IMR-90 (cell line): ENCODE measurements around the gene SLC8A1. TPM values are rescaled to one million over a fixed set of nuclear protein-coding genes. Genes with fewer than 3 reads are reported as not detected.
A peak's percentile ranks its signal among the peaks of the same experiment; 100 is the strongest.

Experiments
- ATAC-seq: fragments of 200-7000 bp; cut with Tn5 transposase; 2 replicates; pipeline ENCODE4 v1.9.1; 2020; ENCODE audit warnings: low read depth, mild to moderate bottlenecking, moderate library complexity
- BruUV-seq: library from RNA; stranded (reverse); fragments of 400-500 nt; replicated peaks from 2 replicates; lab custom pipeline; 2021; lab: Mats Ljungman, UMichigan
- CTCF ChIA-PET: fragments of 300-600 bp; formaldehyde crosslinking; extraction: SDS; loops from one replicate; lab custom pipeline; 2021; ENCODE audit warnings: antibody characterized with exemption; lab: Yijun Ruan, JAX
- POLR2A ChIA-PET: fragments of 300-600 bp; sonication (Branson Sonifier 250); formaldehyde crosslinking; loops from one replicate; lab custom pipeline; 2022; ENCODE audit warnings: antibody characterized with exemption; ENCODE audit not compliant: unreplicated experiment; lab: Charles Lee
- DNase-seq: peaks from one replicate; pipeline ENCODE4 v3.0.0; 2013
- H2AFZ ChIP-seq: replicated peaks from 2 replicates; pipeline ENCODE3; 2013; ENCODE audit warnings: low read length, mild to moderate bottlenecking; ENCODE audit not compliant: poor library complexity
- H2AK5ac ChIP-seq: 2 replicates; pipeline ENCODE4 v1.6.1; 2013; ENCODE audit warnings: low read depth, low read length, inconsistent platforms
- H2AK9ac ChIP-seq: replicated peaks from 2 replicates; pipeline ENCODE3; 2013; ENCODE audit warnings: mild to moderate bottlenecking, low read depth, low read length, moderate library complexity; ENCODE audit not compliant: poor library complexity
- H2BK120ac ChIP-seq: 2 replicates; pipeline ENCODE4 v1.6.1; 2013; ENCODE audit warnings: low read depth, low read length, inconsistent platforms
- H2BK15ac ChIP-seq: 3 replicates; pipeline ENCODE4 v1.6.1; 2013; ENCODE audit warnings: low read depth, low read length, inconsistent platforms
- H2BK20ac ChIP-seq: 2 replicates; pipeline ENCODE4 v1.6.1; 2013; ENCODE audit warnings: low read depth, mild to moderate bottlenecking, inconsistent platforms, low read length, moderate library complexity
- H2BK5ac ChIP-seq: 2 replicates; pipeline ENCODE4 v1.6.1; 2013; ENCODE audit warnings: mild to moderate bottlenecking, low read depth, low read length, inconsistent platforms; ENCODE audit not compliant: poor library complexity, severe bottlenecking
- H3K14ac ChIP-seq: replicated peaks from 2 replicates; pipeline ENCODE4 v1.6.1; 2013; ENCODE audit warnings: low read depth, low read length, inconsistent platforms
- H3K18ac ChIP-seq: 2 replicates; pipeline ENCODE4 v1.6.1; 2013; ENCODE audit warnings: low read depth, low read length, control low read depth
- H3K23ac ChIP-seq: 2 replicates; pipeline ENCODE4 v1.6.1; 2013; ENCODE audit warnings: low read depth, low read length, inconsistent platforms
- H3K27ac ChIP-seq: 2 replicates; pipeline ENCODE4 v1.5.1; 2013; ENCODE audit warnings: mild to moderate bottlenecking, control low read depth, low read length; ENCODE audit not compliant: insufficient read depth
- H3K27me3 ChIP-seq: 2 replicates; pipeline ENCODE4 v1.6.1; 2013; ENCODE audit warnings: low read length; ENCODE audit not compliant: control insufficient read depth, insufficient read depth
- H3K36me3 ChIP-seq: 2 replicates; pipeline ENCODE4 v1.6.1; 2013; ENCODE audit warnings: low read length, mixed read lengths; ENCODE audit not compliant: control insufficient read depth, insufficient read depth
- H3K4ac ChIP-seq: 2 replicates; pipeline ENCODE4 v1.6.1; 2013; ENCODE audit warnings: low read depth, low read length, inconsistent platforms
- H3K4me1 ChIP-seq: 2 replicates; pipeline ENCODE4 v1.6.1; 2013; ENCODE audit warnings: low read length, mixed read lengths; ENCODE audit not compliant: control insufficient read depth, insufficient read depth
- H3K4me2 ChIP-seq: 2 replicates; pipeline ENCODE4 v1.6.1; 2013; ENCODE audit warnings: low read depth, mild to moderate bottlenecking, control low read depth, low read length, moderate library complexity
- H3K4me3 ChIP-seq: 2 replicates; pipeline ENCODE4 v1.5.1; 2013; ENCODE audit warnings: low read depth, mild to moderate bottlenecking, control low read depth, low read length, moderate library complexity; ENCODE audit not compliant: insufficient read depth
- H3K56ac ChIP-seq: 2 replicates; pipeline ENCODE4 v1.6.1; 2013; ENCODE audit warnings: low read length, inconsistent platforms; ENCODE audit not compliant: insufficient read depth; ENCODE audit errors: extremely low read depth
- H3K79me1 ChIP-seq, 2 experiments: 2 replicates each; pipeline ENCODE4 v1.6.1; 2013; ENCODE audit warnings: low read length in 2 of 2, inconsistent platforms in 1 of 2, low read depth in 1 of 2
- H3K9ac ChIP-seq: 2 replicates; pipeline ENCODE4 v1.6.1; 2013; ENCODE audit warnings: low read depth, low read length, control low read depth
- H3K9me1 ChIP-seq: 2 replicates; pipeline ENCODE4 v1.6.1; 2013; ENCODE audit warnings: low read length, inconsistent platforms; ENCODE audit not compliant: insufficient read depth
- H3K9me3 ChIP-seq: 2 replicates; pipeline ENCODE4 v1.6.1; 2013; ENCODE audit warnings: low read length; ENCODE audit not compliant: control insufficient read depth, insufficient read depth
- H4K20me1 ChIP-seq: 2 replicates; pipeline ENCODE4 v1.6.1; 2013; ENCODE audit warnings: low read length, inconsistent platforms; ENCODE audit not compliant: insufficient read depth
- H4K5ac ChIP-seq: 2 replicates; pipeline ENCODE4 v1.6.1; 2013; ENCODE audit warnings: mild to moderate bottlenecking, low read depth, low read length, control low read depth
- H4K8ac ChIP-seq, 2 experiments: 2 replicates each; pipeline ENCODE4 v1.6.1; 2013; ENCODE audit warnings: low read depth in 2 of 2, low read length in 2 of 2, control low read depth in 1 of 2, inconsistent platforms in 1 of 2
- H4K91ac ChIP-seq: 2 replicates; pipeline ENCODE4 v1.6.1; 2013; ENCODE audit warnings: low read depth, low read length, inconsistent platforms; ENCODE audit not compliant: insufficient read depth
- BHLHE40 ChIP-seq: fragments of 150-350 bp; IDR thresholded peaks from 2 replicates; pipeline ENCODE4 v1.6.1; 2016; ENCODE audit warnings: mild to moderate bottlenecking, low read depth, low read length
- CEBPB ChIP-seq: IDR thresholded peaks from 2 replicates; pipeline ENCODE4 v1.6.1; 2012; ENCODE audit warnings: low read depth, low read length, improper control_type of control experiment
- CHD1 ChIP-seq: IDR thresholded peaks from 2 replicates; pipeline ENCODE4 v1.6.1; 2012; ENCODE audit warnings: low read depth, low read length, improper control_type of control experiment
- CTCF ChIP-seq: conservative IDR thresholded peaks from 2 replicates; pipeline ENCODE4 v1.5.1; 2012; ENCODE audit warnings: mild to moderate bottlenecking, low read depth, low read length, improper control_type of control experiment
- ELK1 ChIP-seq: fragments of 150-350 bp; IDR thresholded peaks from 2 replicates; pipeline ENCODE4 v1.6.1; 2016; ENCODE audit warnings: low read depth, mild to moderate bottlenecking, low read length, moderate library complexity, borderline replicate concordance
- FOS ChIP-seq: fragments of 150-350 bp; IDR thresholded peaks from 2 replicates; pipeline ENCODE4 v1.6.1; 2016; ENCODE audit warnings: low read depth, low read length
- MAFK ChIP-seq: IDR thresholded peaks from 2 replicates; pipeline ENCODE4 v1.6.1; 2012; ENCODE audit warnings: low read depth, low read length, improper control_type of control experiment
- MAZ ChIP-seq: IDR thresholded peaks from 2 replicates; pipeline ENCODE4 v1.6.1; 2012; ENCODE audit warnings: low read depth, mild to moderate bottlenecking, low read length, improper control_type of control experiment, moderate library complexity, borderline replicate concordance
- MXI1 ChIP-seq: IDR thresholded peaks from 2 replicates; pipeline ENCODE4 v1.6.1; 2012; ENCODE audit warnings: low read depth, mild to moderate bottlenecking, low read length, moderate library complexity, borderline replicate concordance
- NFE2L2 ChIP-seq: fragments of 150-350 bp; IDR thresholded peaks from 2 replicates; pipeline ENCODE4 v1.6.1; 2016; ENCODE audit warnings: low read depth, mild to moderate bottlenecking, low read length
- POLR2A ChIP-seq: IDR thresholded peaks from 2 replicates; pipeline ENCODE4 v1.6.1; 2012; ENCODE audit warnings: mild to moderate bottlenecking, low read depth, low read length
- RAD21 ChIP-seq: IDR thresholded peaks from 2 replicates; pipeline ENCODE4 v1.6.1; 2012; ENCODE audit warnings: low read length, improper control_type of control experiment
- RCOR1 ChIP-seq: IDR thresholded peaks from 2 replicates; pipeline ENCODE4 v1.6.1; 2012; ENCODE audit warnings: mild to moderate bottlenecking, low read length, improper control_type of control experiment; ENCODE audit not compliant: insufficient replicate concordance
- RFX5 ChIP-seq: IDR thresholded peaks from 2 replicates; pipeline ENCODE4 v1.8.0; 2012; ENCODE audit warnings: low read depth, mild to moderate bottlenecking, low read length, moderate library complexity
- SMC3 ChIP-seq: fragments of 150-350 bp; IDR thresholded peaks from 2 replicates; pipeline ENCODE4 v1.6.1; 2016; ENCODE audit warnings: low read depth, mild to moderate bottlenecking, antibody characterized with exemption, low read length, moderate library complexity
- USF2 ChIP-seq: fragments of 150-350 bp; IDR thresholded peaks from 2 replicates; pipeline ENCODE4 v1.6.1; 2017; ENCODE audit warnings: mild to moderate bottlenecking, antibody characterized with exemption, low read length, low read depth
- WGBS, 2 experiments: methylation state at CpG; one replicate each; pipeline versions ENCODE4 v1.1.5 to v1.1.7; 2013; ENCODE audit warnings: missing lambda C conversion rate in 2 of 2; ENCODE audit not compliant: insufficient read length in 1 of 2; ENCODE audit errors: extremely low coverage in 2 of 2; 5-methylcytosine and 5-hydroxymethylcytosine counted together
- dilution Hi-C: fragments of 300-500 bp; cut with HindIII; formaldehyde crosslinking; loops from one replicate; pipeline ENCODE4 v1.14.3; 2018; ENCODE audit warnings: low sequenced_read_pairs; ENCODE audit not compliant: unreplicated experiment
- in situ Hi-C: fragments of 300-500 bp; cut with MboI; formaldehyde crosslinking; loops from 3 replicates; pipeline ENCODE4 v1.14.3; 2019; ENCODE audit warnings: low sequenced_read_pairs, inconsistent platforms, mixed read lengths
- intact Hi-C: fragments of 100-400 bp; cut with micrococcal nuclease; formaldehyde crosslinking; loops from 2 replicates; pipeline ENCODE4 v1.10.0; 2022
- polyA plus RNA-seq, 3 experiments: library from polyadenylated mRNA; depleted of rRNA; stranded (reverse); fragments of >200 nt; gene quantifications; 2 replicates each; pipeline ENCODE4 v1.2.3, GENCODE V29; 2012; ENCODE audit warnings: low replicate concordance in 1 of 3
- total RNA-seq: library from RNA; depleted of rRNA; stranded (reverse); fragments of >200 nt; gene quantifications from 2 replicates; pipeline ENCODE4 v1.2.3, GENCODE V29; 2012

SLC8A1 gene
- total and polyA plus RNA-seq, 2 of the 4 experiments (the other 2 are of a cell fraction) = 7.7 to 57.0 TPM

GRCh38 chr2:40224318-40224717 is 227.6 kb downstream of the SLC8A1 start:
- peaks cover 7% of the 10 kb centered on the region in 2 experiments; a peak in 2 of 4 replicates for H3K79me1 ChIP-seq
- H4K20me1 ChIP-seq = no peaks in the 10 kb centered on the region
- H4K8ac ChIP-seq = 0 out of 4 replicates have a peak overlapping the region, but pooled peaks of 1 of the 2 experiments have one; percentile 9
- H3K56ac ChIP-seq = no peak overlapping the region
- DNase-seq (no peak), ATAC-seq (no peak)
- H4K5ac ChIP-seq = no peak overlapping the region
- BruUV-seq = no TSS peak
- peak overlapping the region; percentile 42; the same call in 1 of the 2 replicates for H3K18ac ChIP-seq
- no peaks in the 10 kb centered on the region for H3K27me3 ChIP-seq
- H3K14ac ChIP-seq = peak overlapping the region; percentile 40; the same call in 1 of the 2 replicates
- dilution Hi-C loops = no loop called here
- H2BK15ac ChIP-seq = peak overlapping the region; percentile 48; the same call in 1 of the 3 replicates
- H2AFZ ChIP-seq = no peak overlapping the region
- H2AK5ac ChIP-seq = no peak overlapping the region
- H3K4me1 ChIP-seq = peaks cover 6% of the 10 kb centered on the region
- no peak overlapping the region for H3K27ac ChIP-seq
- TF ChIP-seq BHLHE40 = no peak
- TF ChIP-seq CHD1 = no peak
- TF ChIP-seq RCOR1 = no peak
- TF ChIP-seq CEBPB = no peak
- TF ChIP-seq RFX5 = no peak
- TF ChIP-seq USF2 = no peak
- TF ChIP-seq SMC3 = no peak
- TF ChIP-seq ELK1 = no peak
- TF ChIP-seq CTCF = no peak
- TF ChIP-seq POLR2A = no peak
- no peak for TF ChIP-seq RAD21
- no peak for TF ChIP-seq MAFK
- no peak for TF ChIP-seq MXI1
- no peak for TF ChIP-seq NFE2L2
- no peak for TF ChIP-seq MAZ
- no peak for TF ChIP-seq FOS
- H3K23ac ChIP-seq = no peak overlapping the region
- no peak overlapping the region for H2BK120ac ChIP-seq
- H4K91ac ChIP-seq = no peak overlapping the region; the same call in 1 of the 2 replicates
- H3K4ac ChIP-seq = peak overlapping the region; percentile 4; the same call in 1 of the 2 replicates
- ChIA-PET POLR2A (no interaction called here), CTCF (interaction anchor here (1.1 kb wide), 1 partner anchor 20 kb away, joined by 5 read pairs; no protein-coding TSS in a partner anchor)
- H2AK9ac ChIP-seq = no peak overlapping the region
- no CpG with 5 or more reads among the region's 4 CpGs for WGBS, 2 experiments
- no peaks in the 10 kb centered on the region for H3K9me1 ChIP-seq
- intact Hi-C loops = no loop called here
- no peak overlapping the region for H3K9ac ChIP-seq
- in situ Hi-C loops = no loop called here
- H3K9me3 ChIP-seq = no peaks in the 10 kb centered on the region
- H2BK20ac ChIP-seq = 0 out of 2 replicates have a peak overlapping the region, but pooled peaks have one; percentile 14
- H3K36me3 ChIP-seq = no peaks in the 10 kb centered on the region
- no peak overlapping the region for H3K4me3 ChIP-seq
- no peak overlapping the region for H2BK5ac ChIP-seq
- H3K4me2 ChIP-seq = no peak overlapping the region
